CD14-positive monocyte (primary cell): ENCODE measurements around the gene IFNA21. TPM values are rescaled to one million over a fixed set of nuclear protein-coding genes. Genes with fewer than 3 reads are reported as not detected.
A peak's percentile ranks its signal among the peaks of the same experiment; 100 is the strongest.

Experiments used
- DNase-seq, 3 donors: peaks; one replicate each; pipeline ENCODE4 v3.0.0-alpha.2; 2011 to 2022
- H2AFZ ChIP-seq: 2 replicates; pipeline ENCODE4 v1.6.0; 2012; ENCODE audit warnings: mild to moderate bottlenecking, low read depth, low read length, inconsistent platforms; ENCODE audit not compliant: insufficient read depth, poor library complexity, severe bottlenecking
- H3K27ac ChIP-seq, 2 donors: 1 replicate in 1 of 2; 2 replicates in 1 of 2; pipeline ENCODE4 v1.5.1; 2012 to 2013; ENCODE audit warnings: low read length in 2 of 2, control low read depth in 1 of 2, inconsistent platforms in 1 of 2, low read depth in 1 of 2, mild to moderate bottlenecking in 1 of 2
- H3K27me3 ChIP-seq, 2 donors: one replicate each; pipeline versions ENCODE4 v1.6.0 to v1.6.1; 2011 to 2013; ENCODE audit warnings: low read length in 2 of 2; ENCODE audit not compliant: control insufficient read depth in 2 of 2, insufficient read depth in 2 of 2
- H3K36me3 ChIP-seq, 2 donors: replicated peaks in 1 of 2; 1 replicate in 1 of 2; 2 replicates in 1 of 2; pipeline versions ENCODE4 v1.5.1 to v1.6.1; 2012 to 2013; ENCODE audit warnings: low read length in 2 of 2, control low read depth in 1 of 2, inconsistent platforms in 1 of 2, mild to moderate bottlenecking in 1 of 2; ENCODE audit not compliant: insufficient read depth in 2 of 2, control insufficient read depth in 1 of 2
- H3K4me1 ChIP-seq, 2 donors: 1 replicate in 1 of 2; 2 replicates in 1 of 2; pipeline versions ENCODE4 v1.5.1 to v1.6.1; 2012 to 2013; ENCODE audit warnings: low read length in 2 of 2, control low read depth in 1 of 2, inconsistent platforms in 1 of 2, mild to moderate bottlenecking in 1 of 2, moderate library complexity in 1 of 2; ENCODE audit not compliant: insufficient read depth in 2 of 2, control insufficient read depth in 1 of 2
- H3K4me2 ChIP-seq: replicated peaks from 2 replicates; pipeline ENCODE3; 2012; ENCODE audit warnings: low read length, moderate library complexity, mild to moderate bottlenecking; ENCODE audit not compliant: poor library complexity, severe bottlenecking; ENCODE audit errors: extremely low read depth
- H3K4me3 ChIP-seq, 3 experiments: fragments of 200-600 bp in 1 of 3; sonication (generic) in 1 of 3; replicated peaks in 1 of 3; 1 replicate in 2 of 3; 2 replicates in 1 of 3; pipeline ENCODE4 v1.5.1; 2011 to 2013; ENCODE audit warnings: low read length in 3 of 3, mild to moderate bottlenecking in 3 of 3, control low read depth in 2 of 3, low read depth in 2 of 3, inconsistent platforms in 1 of 3, moderate library complexity in 1 of 3
- H3K79me2 ChIP-seq: 2 replicates; pipeline ENCODE4 v1.6.0; 2012; ENCODE audit warnings: mild to moderate bottlenecking, control low read depth, inconsistent platforms, low read length, moderate library complexity; ENCODE audit not compliant: insufficient read depth
- H3K9ac ChIP-seq: 2 replicates; pipeline ENCODE4 v1.6.0; 2017; ENCODE audit warnings: low read length, mild to moderate bottlenecking; ENCODE audit not compliant: insufficient read depth, poor library complexity, severe bottlenecking
- H3K9me3 ChIP-seq, 2 donors: replicated peaks in 1 of 2; 1 replicate in 1 of 2; 2 replicates in 1 of 2; pipeline versions ENCODE4 v1.5.1 to v1.6.1; 2012 to 2013; ENCODE audit warnings: low read length in 2 of 2, control low read depth in 1 of 2; ENCODE audit not compliant: control insufficient read depth in 1 of 2, insufficient read depth in 1 of 2
- H4K20me1 ChIP-seq: 2 replicates; pipeline ENCODE4 v1.6.0; 2012; ENCODE audit warnings: mild to moderate bottlenecking, low read length, control low read depth, moderate library complexity; ENCODE audit not compliant: insufficient read depth
- H3K27ac Mint-ChIP-seq, 7 donors: one replicate each; pipeline ENCODE4 v1.8.0; 2020; ENCODE audit warnings: mild to moderate bottlenecking in 7 of 7, mixed read lengths in 7 of 7, moderate library complexity in 6 of 7, inconsistent platforms in 2 of 7
- H3K27me3 Mint-ChIP-seq, 3 donors: one replicate each; pipeline ENCODE4 v1.8.0; 2021 to 2022; ENCODE audit warnings: low read depth in 3 of 3, mild to moderate bottlenecking in 3 of 3, mixed read lengths in 3 of 3, moderate library complexity in 3 of 3, inconsistent platforms in 1 of 3
- H3K36me3 Mint-ChIP-seq, 2 donors: one replicate each; pipeline ENCODE4 v1.8.0; 2020; ENCODE audit warnings: mixed read lengths in 2 of 2, inconsistent platforms in 1 of 2, mild to moderate bottlenecking in 1 of 2
- H3K4me1 Mint-ChIP-seq: one replicate; pipeline ENCODE4 v1.8.0; 2020; ENCODE audit warnings: mild to moderate bottlenecking, mixed read lengths
- H3K4me3 Mint-ChIP-seq, 2 donors: one replicate each; pipeline ENCODE4 v1.8.0; 2020; ENCODE audit warnings: mild to moderate bottlenecking in 2 of 2, mixed read lengths in 2 of 2, moderate library complexity in 1 of 2
- H3K9me3 Mint-ChIP-seq, 7 donors: one replicate each; pipeline ENCODE4 v1.8.0; 2020 to 2022; ENCODE audit warnings: mixed read lengths in 7 of 7, mild to moderate bottlenecking in 6 of 7, moderate library complexity in 6 of 7, inconsistent platforms in 2 of 7
- CTCF ChIP-seq: fragments of 200-600 bp; IDR thresholded peaks from one replicate; pipeline ENCODE4 v1.8.0; 2022; ENCODE audit warnings: antibody characterized with exemption, mild to moderate bottlenecking
- WGBS: methylation state at CpG from one replicate; pipeline ENCODE4 v1.1.5; 2013; ENCODE audit warnings: missing lambda C conversion rate; ENCODE audit not compliant: insufficient coverage; 5-methylcytosine and 5-hydroxymethylcytosine counted together
- intact Hi-C, 2 donors: fragments of 100-400 bp; cut with micrococcal nuclease; formaldehyde crosslinking; loops; one replicate each; pipeline versions ENCODE4 v1.15.0 to v1.15.1; 2023
- polyA plus RNA-seq, 3 donors: library from polyadenylated mRNA; depleted of rRNA in 1 of 3; unstranded in 2 of 3; stranded (reverse) in 1 of 3; fragments of 300-500 nt in 2 of 3; fragments of >200 nt in 1 of 3; fragmentation: Illumina TruSeq in 2 of 3; gene quantifications; 1 replicate in 2 of 3; 2 replicates in 1 of 3; pipeline ENCODE4 v1.2.3, GENCODE V29; 2012 to 2021

IFNA21 gene
- polyA plus RNA-seq, 3 donors, result not detected

- no peak overlapping the region for H3K4me3 Mint-ChIP-seq
- H3K4me3 ChIP-seq, result no peak overlapping the region
- H3K4me1 ChIP-seq, result peaks cover 2 to 14% of the 10 kb centered on the region in 2 donors
- H2AFZ ChIP-seq, result no peak overlapping the region
- H3K9me3 Mint-ChIP-seq, result no peaks in the 10 kb centered on the region
- no peaks in the 10 kb centered on the region for H3K27me3 Mint-ChIP-seq
- TF ChIP-seq CTCF, result no peak
- H3K4me2 ChIP-seq, result no peak overlapping the region
- no peaks in the 10 kb centered on the region for H3K9me3 ChIP-seq
- no peaks in the 10 kb centered on the region for H4K20me1 ChIP-seq
- H3K27ac Mint-ChIP-seq, result no peak overlapping the region
- intact Hi-C loops, result no loop called here
- no peak for DNase-seq
- no peak overlapping the region for H3K9ac ChIP-seq
- no peak overlapping the region for H3K27ac ChIP-seq
- H3K4me1 Mint-ChIP-seq, result peaks cover 21% of the 10 kb centered on the region
- H3K36me3 Mint-ChIP-seq, result no peaks in the 10 kb centered on the region
- no CpG with 5 or more reads among the region's 1 CpG for WGBS
- H3K36me3 ChIP-seq, result no peaks in the 10 kb centered on the region
- no peaks in the 10 kb centered on the region for H3K27me3 ChIP-seq
- H3K79me2 ChIP-seq, result no peaks in the 10 kb centered on the region
Observed at GRCh38 chr9:21165516-21165915, 944 bp downstream of the IFNA21 start.

GRCh38 chr9:21160178-21160577, 6.3 kb downstream of the IFNA21 start:
- Histone ChIP-seq H2AFZ (no peak overlapping the region), H3K9me3 (no peaks in the 10 kb centered on the region), H3K79me2 (no peaks in the 10 kb centered on the region), H3K4me2 (peak overlapping the region; percentile 13), H3K27me3 (no peaks in the 10 kb centered on the region), H3K36me3 (no peaks in the 10 kb centered on the region), H3K9ac (no peak overlapping the region), H3K4me3 (peak overlapping the region in 1 of 3 experiments; percentile 8), H3K4me1 (peaks cover 8 to 21% of the 10 kb centered on the region in 2 donors), H3K27ac (no peak overlapping the region), H4K20me1 (no peaks in the 10 kb centered on the region)
- WGBS, result no CpG with 5 or more reads among the region's 1 CpG
- DNase-seq, result peak; percentile 23 to 35 (median 29)
- peaks cover 0 to 3% (median 0%) of the 10 kb centered on the region in 7 donors for H3K9me3 Mint-ChIP-seq
- intact Hi-C loops, result no loop called here
- TF ChIP-seq CTCF, result no peak
- peak overlapping the region in 1 of 2 donors; percentile 67 for H3K4me3 Mint-ChIP-seq
- H3K36me3 Mint-ChIP-seq, result no peaks in the 10 kb centered on the region
- peaks cover 22% of the 10 kb centered on the region for H3K4me1 Mint-ChIP-seq
- no peaks in the 10 kb centered on the region for H3K27me3 Mint-ChIP-seq
- H3K27ac Mint-ChIP-seq, result peak overlapping the region in 1 of 7 donors; percentile 47
